Hair follicular keratinocyte (primary cell): Measurements from ENCODE around the gene NDRG2. TPM values are rescaled to one million over a fixed set of nuclear protein-coding genes. Genes with fewer than 3 reads are reported as not detected.

ENCODE experiments used
- total RNA-seq: library from RNA; depleted of rRNA; stranded (reverse); fragments of >200 nt; gene quantifications from 2 replicates; pipeline ENCODE4 v1.2.3, GENCODE V29; 2015

The NDRG2 gene
- 2.8 and 7.8 TPM in 2 replicates for total RNA-seq

DNA sequence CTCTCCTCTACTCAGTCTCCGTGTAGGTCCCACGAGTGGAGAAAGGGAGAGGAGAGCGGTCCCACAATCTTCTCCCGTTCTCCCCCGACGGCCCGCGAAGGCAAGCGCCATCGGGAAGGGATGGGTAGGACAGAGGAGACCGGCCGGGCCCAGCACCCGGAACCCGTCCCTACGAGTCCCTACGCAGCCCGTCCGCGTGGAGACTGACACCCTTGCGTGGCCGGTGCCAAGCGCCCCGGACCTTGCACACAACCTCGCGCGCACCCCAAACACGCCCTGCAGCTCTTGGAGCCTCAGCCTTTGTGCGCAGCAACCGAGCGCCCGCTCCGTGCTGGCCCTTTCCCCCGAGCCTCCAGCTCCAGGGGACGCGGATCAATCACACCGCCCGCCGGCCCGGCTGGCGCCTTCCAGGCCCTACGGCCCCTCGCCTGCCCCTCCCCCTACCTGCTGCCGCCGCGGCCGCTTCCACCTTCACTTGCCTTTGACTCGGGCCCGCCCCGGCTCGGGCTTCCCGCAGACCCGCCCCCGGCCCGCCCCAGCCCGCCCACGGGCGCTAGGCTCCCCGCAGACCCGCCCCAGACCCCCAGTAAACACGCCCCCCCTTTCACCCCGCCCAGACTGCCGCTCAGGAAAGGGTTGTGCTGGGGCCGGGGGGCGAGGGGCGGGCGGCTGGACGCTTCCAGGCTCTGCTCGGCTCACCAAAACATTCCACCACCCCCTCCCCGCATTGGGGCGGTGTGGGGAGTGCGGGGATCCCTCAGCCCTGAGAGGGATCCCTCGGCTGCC is at the start of gene NDRG2:
Gene NDRG2, minus strand, starts transcription at position 477 of the 786 bp plus-strand sequence. CDS start 1,746 bp downstream, outside the sequence.

DNA sequence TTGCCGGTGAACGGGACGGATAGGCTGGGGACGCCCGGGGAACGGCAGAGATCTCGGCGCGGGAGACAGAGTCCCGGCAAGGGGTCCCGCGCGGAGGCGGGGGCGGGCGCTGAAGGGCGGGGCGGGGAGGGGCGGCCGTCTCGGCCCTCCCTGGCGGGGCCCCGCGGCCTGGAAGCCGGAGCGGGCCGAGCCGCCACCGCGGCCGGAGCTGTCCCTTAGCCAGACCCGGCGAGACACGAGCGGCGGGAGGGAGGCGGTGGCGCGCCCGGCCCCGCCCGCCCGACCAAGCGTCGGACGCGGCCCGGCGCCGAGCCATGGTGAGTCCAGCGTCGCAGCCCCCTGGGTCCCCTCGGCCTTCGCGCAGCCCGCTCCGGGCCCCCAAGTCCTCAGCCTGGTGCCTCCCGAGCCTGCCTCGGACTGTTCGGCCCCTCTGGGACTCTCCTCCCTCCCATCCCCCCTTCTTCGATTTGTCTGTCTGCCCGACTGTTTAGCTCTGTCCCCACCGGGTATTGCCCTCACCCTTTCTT is 45.3 kb upstream of the NDRG2 start, which contains the start of gene ARHGEF40:
Gene ARHGEF40, plus strand, starts transcription at position 222 of the 527 bp plus-strand sequence. Its CDS starts 93 bp downstream, at position 315.

DNA sequence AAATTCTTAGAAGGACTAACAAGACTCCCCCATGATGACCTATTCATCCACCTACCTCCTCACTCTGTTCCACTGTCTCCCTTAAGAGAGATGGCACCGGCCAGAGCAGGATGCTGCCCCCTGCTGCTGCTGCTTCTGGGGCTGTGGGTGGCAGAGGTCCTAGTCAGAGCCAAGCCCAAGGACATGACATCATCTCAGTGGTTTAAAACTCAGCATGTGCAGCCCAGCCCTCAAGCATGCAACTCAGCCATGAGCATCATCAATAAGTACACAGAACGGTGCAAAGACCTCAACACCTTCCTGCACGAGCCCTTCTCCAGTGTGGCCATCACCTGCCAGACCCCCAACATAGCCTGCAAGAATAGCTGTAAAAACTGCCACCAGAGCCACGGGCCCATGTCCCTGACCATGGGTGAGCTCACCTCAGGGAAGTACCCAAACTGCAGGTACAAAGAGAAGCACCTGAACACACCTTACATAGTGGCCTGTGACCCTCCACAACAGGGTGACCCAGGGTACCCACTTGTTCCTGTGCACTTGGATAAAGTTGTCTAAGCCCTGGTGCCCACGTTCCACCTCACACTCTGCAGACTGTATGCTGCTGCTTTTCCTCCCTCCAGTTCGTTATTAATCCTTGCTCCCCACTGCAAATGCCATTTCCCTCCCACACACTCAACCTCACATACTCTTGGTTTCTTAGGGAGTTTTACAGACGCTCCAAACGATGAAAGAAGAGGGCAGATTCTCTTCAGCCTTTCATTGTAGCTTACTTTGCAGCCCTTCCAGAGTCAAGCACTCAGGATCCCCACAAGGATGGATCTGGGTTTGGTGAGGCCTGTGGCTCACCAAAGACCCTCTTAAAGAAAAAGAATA is 33.2 kb upstream of the NDRG2 start, which contains the start of gene RNASE8:
Gene RNASE8, plus strand, starts transcription at position 20 of the 873 bp plus-strand sequence. Its CDS starts 71 bp downstream, at position 91.

DNA sequence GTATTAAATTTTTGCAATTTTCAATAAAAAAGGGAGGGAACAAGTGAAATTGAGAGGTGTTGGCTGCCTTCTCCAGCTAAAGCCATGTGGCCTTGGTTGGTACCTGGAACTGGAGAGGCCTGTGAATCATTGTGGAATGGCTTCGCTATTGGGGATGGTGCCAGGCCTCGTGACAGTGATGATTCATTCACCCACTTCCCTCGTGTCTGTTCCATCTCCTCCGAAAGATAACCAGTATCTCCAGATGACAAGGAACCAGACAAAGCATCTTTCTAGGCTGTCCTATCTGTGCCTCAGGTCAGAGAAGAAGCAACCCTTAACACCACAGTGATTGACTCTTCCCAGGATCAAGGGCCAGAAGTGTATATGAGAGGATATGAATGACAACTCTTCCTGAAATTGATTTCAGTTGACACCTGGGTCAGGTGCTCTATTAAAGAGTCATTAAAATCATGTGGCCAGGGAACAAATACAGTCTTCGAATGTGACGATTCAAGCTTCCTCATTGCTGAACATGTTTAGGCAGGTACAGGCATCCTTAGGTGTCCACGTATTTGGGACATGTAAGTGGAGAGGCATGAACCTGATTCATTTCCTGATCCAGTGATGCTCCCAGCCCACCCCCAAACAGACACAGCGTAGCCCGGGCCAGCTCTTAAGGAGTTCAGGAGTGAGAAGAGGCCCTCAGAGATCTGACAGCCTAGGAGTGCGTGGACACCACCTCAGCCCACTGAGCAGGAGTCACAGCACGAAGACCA is 17.0 kb upstream of the NDRG2 start, which contains the start of gene RNASE7:
Gene RNASE7, plus strand, starts transcription at position 687 of the 758 bp plus-strand sequence. CDS start 631 bp downstream, outside the sequence.

DNA sequence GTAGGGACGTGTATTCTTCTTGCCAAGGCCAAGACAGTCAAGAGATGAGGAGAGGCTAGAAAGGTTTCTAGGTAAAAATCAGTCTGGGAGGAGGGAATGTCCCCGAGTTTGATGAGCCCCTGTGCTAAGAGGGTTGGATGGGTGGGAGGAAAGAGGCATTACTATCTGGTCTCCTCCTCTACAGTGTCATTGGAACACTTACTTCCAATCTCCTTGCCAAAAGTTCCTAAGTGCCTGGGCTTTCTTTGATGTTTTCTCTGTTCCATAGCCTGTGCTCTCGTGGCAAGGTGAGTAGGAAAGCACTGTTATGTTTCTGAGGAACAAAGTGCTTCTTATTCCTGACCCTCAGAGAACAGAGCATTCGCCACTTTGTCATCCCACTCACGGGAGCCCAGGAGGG is 9.8 kb upstream of the NDRG2 start, which contains the start of gene RNASE13:
Gene RNASE13, minus strand, starts transcription at position 101 of the 400 bp plus-strand sequence. CDS start 519 bp downstream, outside the sequence.

DNA sequence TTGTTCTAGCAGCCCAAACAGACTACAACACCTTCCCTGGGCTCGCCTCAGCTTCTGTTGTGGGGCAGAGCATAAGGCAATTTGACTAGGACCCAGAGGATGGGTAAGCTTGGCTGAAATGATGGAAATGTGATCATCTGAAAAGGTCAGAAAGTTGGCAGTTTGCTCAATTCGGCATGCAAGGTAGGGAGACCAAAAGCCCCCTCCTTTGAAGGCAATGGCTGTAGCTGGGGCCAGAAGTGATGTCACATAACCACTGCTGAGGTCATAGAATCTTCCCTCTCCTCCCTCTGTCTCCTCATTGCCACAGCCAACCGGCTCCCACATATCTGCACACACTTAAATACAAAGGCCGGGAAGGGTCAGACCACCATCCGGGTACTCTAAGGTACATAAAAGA is 5.1 kb upstream of the NDRG2 start, which contains the start of gene TPPP2:
Gene TPPP2, plus strand, starts transcription at position 301 of the 400 bp plus-strand sequence. CDS start 365 bp downstream, outside the sequence.

DNA sequence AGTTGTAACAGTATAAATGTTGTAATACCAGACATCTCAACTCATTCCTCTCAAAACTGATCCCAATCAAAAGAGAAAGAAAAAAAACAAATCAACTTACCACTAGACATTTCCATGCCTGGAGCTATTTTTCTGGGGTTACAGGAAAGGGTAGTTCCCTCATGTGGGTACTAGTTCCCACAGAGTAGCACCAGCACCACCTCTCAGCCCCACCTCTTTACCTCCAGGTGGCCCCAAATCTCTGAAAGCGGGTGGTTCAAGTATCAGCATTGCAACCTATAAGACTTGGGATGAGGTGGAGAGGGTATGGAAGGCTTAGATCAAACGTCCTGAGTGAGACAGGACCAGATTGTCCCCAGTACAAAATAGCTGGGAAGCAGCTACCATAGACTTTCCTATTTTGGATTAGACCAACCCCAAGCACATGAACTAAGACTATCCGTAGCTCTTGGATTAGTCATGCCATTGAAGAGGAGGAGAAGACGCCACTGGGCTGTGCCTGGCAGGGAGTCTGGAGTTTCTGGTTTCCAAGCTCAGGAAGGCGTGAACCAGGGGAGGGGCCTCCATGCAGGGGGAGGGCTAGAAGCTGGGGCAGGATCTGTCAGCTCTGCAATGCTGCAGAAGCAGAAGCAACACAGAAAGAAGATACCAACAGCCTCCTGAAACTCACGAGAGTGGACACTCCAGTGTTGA is 26.0 kb downstream of the NDRG2 start, which contains the start of gene SLC39A2:
Gene SLC39A2, plus strand, starts transcription at position 620 of the 693 bp plus-strand sequence. CDS start 154 bp downstream, outside the sequence.

DNA sequence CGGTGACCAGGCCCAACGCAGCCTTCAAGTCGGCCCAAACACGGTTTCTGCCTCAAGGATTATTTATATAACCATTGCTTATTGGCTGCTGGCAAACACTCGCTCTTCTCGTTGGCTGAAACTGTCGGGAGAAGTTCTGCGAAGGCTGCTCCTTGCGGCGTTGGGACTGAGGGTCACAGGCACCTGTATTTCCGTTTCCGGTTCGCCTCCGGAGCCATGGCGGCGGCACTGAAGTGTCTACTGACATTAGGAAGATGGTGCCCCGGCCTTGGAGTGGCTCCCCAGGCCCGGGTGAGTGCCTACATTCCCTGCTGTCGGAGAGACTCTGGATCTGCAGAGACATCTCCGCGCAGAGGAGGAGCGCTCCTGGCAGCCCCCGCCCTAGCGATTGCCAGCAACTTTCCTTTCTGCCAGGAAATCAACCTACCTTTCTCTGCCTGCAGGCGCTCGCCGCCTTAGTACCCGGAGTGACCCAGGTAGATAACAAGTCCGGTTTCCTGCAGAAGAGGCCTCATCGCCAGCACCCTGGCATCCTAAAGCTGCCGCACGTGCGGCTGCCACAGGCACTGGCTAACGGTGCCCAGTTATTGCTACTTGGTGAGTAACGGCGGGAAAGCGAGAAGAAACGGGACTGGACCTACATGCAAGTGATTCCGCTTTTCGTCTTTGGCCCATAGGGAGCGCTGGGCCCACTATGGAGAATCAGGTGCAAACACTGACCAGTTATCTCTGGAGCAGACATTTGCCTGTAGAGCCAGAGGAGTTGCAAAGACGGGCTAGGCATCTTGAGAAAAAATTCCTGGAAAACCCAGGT is 34.9 kb downstream of the NDRG2 start, which contains the start of gene METTL17:
Gene METTL17, plus strand, starts transcription at position 194 of the 814 bp plus-strand sequence. Its CDS starts 23 bp downstream, at position 217.

Other genes starting within 250 kb of the NDRG2 start
- gene RNASE6, start 243.8 kb downstream of the NDRG2 start, total RNA-seq: not detected in 2 replicates
- not detected in 2 replicates for gene RNASE1, start 222.2 kb downstream of the NDRG2 start, total RNA-seq
- not detected in 2 replicates for gene RNASE3, start 133.7 kb downstream of the NDRG2 start, total RNA-seq
- not detected in 2 replicates for gene RNASE2, start 69.6 kb downstream of the NDRG2 start, total RNA-seq
- gene METTL17, start 35.1 kb downstream of the NDRG2 start, total RNA-seq: 81.8 and 83.8 TPM in 2 replicates
- 0.15 and 0.31 TPM in 2 replicates for gene SLC39A2, start 25.8 kb downstream of the NDRG2 start, total RNA-seq
- gene TPPP2, start 5.2 kb upstream of the NDRG2 start, total RNA-seq: not detected in 2 replicates
- gene RNASE13, start 9.7 kb upstream of the NDRG2 start, total RNA-seq: not detected in 2 replicates
- 5.5 and 22.4 TPM in 2 replicates for gene RNASE7, start 17.3 kb upstream of the NDRG2 start, total RNA-seq
- not detected in 2 replicates for gene RNASE8, start 32.8 kb upstream of the NDRG2 start, total RNA-seq
- 6.4 and 13.7 TPM in 2 replicates for gene ARHGEF40, start 45.2 kb upstream of the NDRG2 start, total RNA-seq
- 66.6 and 69.2 TPM in 2 replicates for gene ZNF219, start 73.6 kb upstream of the NDRG2 start, total RNA-seq
- gene TMEM253, start 76.0 kb upstream of the NDRG2 start, total RNA-seq: 0.08 and 0.31 TPM in 2 replicates
- gene OR5AU1, start 131.0 kb upstream of the NDRG2 start, total RNA-seq: not detected in 2 replicates
- 530 and 909 TPM in 2 replicates for gene HNRNPC, start 244.4 kb upstream of the NDRG2 start, total RNA-seq